Spinal cord (tissue), 10 donors: ENCODE measurements around the gene PPP2R2B. TPM values are rescaled to one million over a fixed set of nuclear protein-coding genes. Genes with fewer than 3 reads are reported as not detected.
A peak's percentile ranks its signal among the peaks of the same experiment; 100 is the strongest.

Source experiments
- DNase-seq, 6 donors: peaks; one replicate each; pipeline versions ENCODE4 v3.0.0 to v3.0.0-alpha.2; 2013 to 2015; ENCODE audit warnings: low spot score in 6 of 6, low read depth in 4 of 6
- H3K27ac ChIP-seq: one replicate; pipeline ENCODE4 v1.5.1; 2013; ENCODE audit warnings: low read depth, low read length, control low read depth
- H3K27me3 ChIP-seq: one replicate; pipeline ENCODE4 v1.6.1; 2013; ENCODE audit warnings: low read length; ENCODE audit not compliant: control insufficient read depth, insufficient read depth
- H3K36me3 ChIP-seq: one replicate; pipeline ENCODE4 v1.6.1; 2013; ENCODE audit warnings: low read length; ENCODE audit not compliant: control insufficient read depth, insufficient read depth
- H3K4me1 ChIP-seq: one replicate; pipeline ENCODE4 v1.6.1; 2013; ENCODE audit warnings: low read length; ENCODE audit not compliant: control insufficient read depth, insufficient read depth
- H3K4me3 ChIP-seq: one replicate; pipeline ENCODE4 v1.5.1; 2013; ENCODE audit warnings: low read depth, low read length, control low read depth
- H3K9me3 ChIP-seq: one replicate; pipeline ENCODE4 v1.6.1; 2013; ENCODE audit warnings: low read length; ENCODE audit not compliant: control insufficient read depth, insufficient read depth
- WGBS: methylation state at CpG from one replicate; pipeline ENCODE4 v1.1.5; 2013; ENCODE audit warnings: missing lambda C conversion rate; ENCODE audit not compliant: insufficient coverage; 5-methylcytosine and 5-hydroxymethylcytosine counted together
- polyA plus RNA-seq, 2 donors: library from polyadenylated mRNA; unstranded; fragments of 120-200 nt; gene quantifications; one replicate each; pipeline ENCODE4 v1.2.1, GENCODE V29; 2013; ENCODE audit not compliant: insufficient read length in 2 of 2
- total RNA-seq, 2 donors: library from RNA; depleted of rRNA in 1 of 2; stranded (reverse); fragments of 120-200 nt in 1 of 2; fragments of >200 nt in 1 of 2; gene quantifications; one replicate each; pipeline versions ENCODE4 v1.2.3 to v1.2.4, GENCODE V29; 2013 to 2014
- donor health status: healthy.

Gene PPP2R2B
- total and polyA plus RNA-seq, 4 donors = 62.0 to 211 (median 150) TPM

GRCh38 chr5:146817973-146818372, 60.6 kb downstream of the PPP2R2B start:
- Histone ChIP-seq H3K27ac (no peak overlapping the region), H3K9me3 (no peaks in the 10 kb centered on the region), H3K27me3 (no peaks in the 10 kb centered on the region), H3K4me3 (no peak overlapping the region), H3K4me1 (peaks cover 2% of the 10 kb centered on the region), H3K36me3 (no peaks in the 10 kb centered on the region)
- whole genome bisulfite sequencing = no CpG with 5 or more reads among the region's 4 CpGs
- DNase-seq = no peak

GRCh38 chr5:146816775-146817387, 61.7 kb downstream of the PPP2R2B start:
- Histone ChIP-seq H3K4me3 (no peak overlapping the region), H3K27me3 (no peaks in the 10 kb centered on the region), H3K36me3 (no peaks in the 10 kb centered on the region), H3K27ac (no peak overlapping the region), H3K9me3 (no peaks in the 10 kb centered on the region), H3K4me1 (peaks cover 2% of the 10 kb centered on the region)
- 40% methylated on average over 1 of the region's 1 CpG for WGBS
- no peak for DNase-seq

GRCh38 chr5:146815411-146815810, 63.1 kb downstream of the PPP2R2B start:
- Histone ChIP-seq H3K27me3 (no peaks in the 10 kb centered on the region), H3K4me1 (peaks cover 2% of the 10 kb centered on the region), H3K27ac (no peak overlapping the region), H3K9me3 (no peaks in the 10 kb centered on the region), H3K36me3 (no peaks in the 10 kb centered on the region), H3K4me3 (no peak overlapping the region)
- DNase-seq = no peak
- WGBS = 87% methylated on average over 2 of the region's 3 CpGs

GRCh38 chr5:146813346-146814157, 65.0 kb downstream of the PPP2R2B start:
- H3K9me3 ChIP-seq = no peaks in the 10 kb centered on the region
- 39% methylated on average over 8 of the region's 10 CpGs for WGBS

GRCh38 chr5:146805081-146805480, 73.5 kb downstream of the PPP2R2B start:
- H3K4me1 ChIP-seq = no peaks in the 10 kb centered on the region
- no peak overlapping the region for H3K27ac ChIP-seq
- H3K9me3 ChIP-seq = no peaks in the 10 kb centered on the region
- peak in 4 of 6 donors; percentile 29 to 87 (median 36) for DNase-seq
- no CpG with 5 or more reads among the region's 1 CpG for WGBS
- H3K4me3 ChIP-seq = no peak overlapping the region
- no peaks in the 10 kb centered on the region for H3K27me3 ChIP-seq
- no peaks in the 10 kb centered on the region for H3K36me3 ChIP-seq

More at GRCh38 chr5:146813346-146814157, 65.0 kb downstream of the PPP2R2B start:
- Histone ChIP-seq H3K4me3 (no peak overlapping the region), H3K36me3 (no peaks in the 10 kb centered on the region), H3K27ac (no peak overlapping the region), H3K4me1 (peaks cover 2% of the 10 kb centered on the region), H3K27me3 (no peaks in the 10 kb centered on the region)
- DNase-seq = peak in 1 of 6 donors; percentile 71

GRCh38 chr5:146802945-146803522, 75.5 kb downstream of the PPP2R2B start:
- H3K9me3 ChIP-seq = no peaks in the 10 kb centered on the region
- WGBS = no CpG with 5 or more reads among the region's 3 CpGs

GRCh38 chr5:146799671-146800070, 78.9 kb downstream of the PPP2R2B start:
- no peaks in the 10 kb centered on the region for H3K27me3 ChIP-seq
- no peaks in the 10 kb centered on the region for H3K36me3 ChIP-seq
- peak in 1 of 6 donors; percentile 76 for DNase-seq
- H3K4me3 ChIP-seq = no peak overlapping the region
- no peak overlapping the region for H3K27ac ChIP-seq
- WGBS = no CpG with 5 or more reads among the region's 5 CpGs
- H3K4me1 ChIP-seq = peaks cover 4% of the 10 kb centered on the region
- no peaks in the 10 kb centered on the region for H3K9me3 ChIP-seq

More at GRCh38 chr5:146802945-146803522, 75.5 kb downstream of the PPP2R2B start:
- no peak overlapping the region for H3K27ac ChIP-seq
- no peaks in the 10 kb centered on the region for H3K27me3 ChIP-seq
- DNase-seq = peak in 1 of 6 donors; percentile 46
- no peaks in the 10 kb centered on the region for H3K4me1 ChIP-seq
- H3K36me3 ChIP-seq = no peaks in the 10 kb centered on the region
- no peak overlapping the region for H3K4me3 ChIP-seq

DNA sequence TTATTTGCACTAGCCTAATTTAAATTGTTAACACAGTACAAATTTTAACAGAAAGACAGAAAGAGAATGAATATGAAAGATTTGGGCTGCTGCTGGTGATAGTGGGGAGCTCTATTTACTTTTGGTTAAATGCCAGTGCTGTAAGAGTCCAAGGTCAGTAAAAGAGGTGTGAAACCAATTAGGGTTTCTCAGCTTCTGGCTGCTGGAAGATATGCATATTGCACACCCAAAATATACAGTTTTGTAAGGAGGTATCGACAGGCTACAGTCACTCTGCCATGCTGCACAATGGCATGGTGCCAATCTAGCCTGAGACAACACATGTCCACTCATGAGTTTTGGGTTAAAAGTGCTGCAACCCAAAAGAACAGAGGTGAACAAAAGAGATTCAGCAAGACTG, 79.3 kb downstream of the PPP2R2B start:
- WGBS = 43% methylated on average over 1 of the region's 1 CpG
- H3K36me3 ChIP-seq = no peaks in the 10 kb centered on the region
- H3K9me3 ChIP-seq = no peaks in the 10 kb centered on the region
- H3K4me3 ChIP-seq = no peak overlapping the region
- no peak overlapping the region for H3K27ac ChIP-seq
- peak in 1 of 6 donors; percentile 67 for DNase-seq
- no peaks in the 10 kb centered on the region for H3K27me3 ChIP-seq
- H3K4me1 ChIP-seq = peaks cover 4% of the 10 kb centered on the region

DNA sequence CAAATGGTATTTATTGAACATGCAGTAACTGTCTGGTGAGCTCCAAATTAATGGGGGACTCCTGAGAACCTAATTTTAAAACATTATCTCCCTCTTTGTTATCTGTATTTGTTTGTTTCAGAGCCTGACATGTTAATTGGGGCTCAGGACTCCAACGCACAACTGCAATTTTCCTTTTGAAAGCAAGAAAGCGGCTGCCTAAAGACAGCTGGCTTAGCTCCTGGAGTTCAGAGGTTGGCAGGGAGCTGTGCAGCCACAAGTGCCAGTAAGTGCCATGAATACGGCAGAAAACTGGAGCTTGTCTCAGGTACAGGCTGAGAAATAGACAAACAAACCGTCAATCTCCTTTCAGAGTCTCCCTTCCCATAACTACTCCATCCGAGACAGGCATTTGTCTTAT, 80.9 kb downstream of the PPP2R2B start:
- peak in 2 of 6 donors; percentile 63 to 65 for DNase-seq
- Histone ChIP-seq H3K9me3 (no peaks in the 10 kb centered on the region), H3K27ac (no peak overlapping the region), H3K4me1 (peaks cover 4% of the 10 kb centered on the region), H3K27me3 (no peaks in the 10 kb centered on the region), H3K36me3 (no peaks in the 10 kb centered on the region), H3K4me3 (no peak overlapping the region)
- WGBS = 28% methylated on average over 4 of the region's 5 CpGs
